H9 (cell line): ENCODE data around the gene ELF2. TPM values are rescaled to one million over a fixed set of nuclear protein-coding genes. Genes with fewer than 3 reads are reported as not detected.
A peak's percentile ranks its signal among the peaks of the same experiment; 100 is the strongest.

Experiments
- DNase-seq: peaks from one replicate; pipeline ENCODE4 v3.0.0-alpha.2; 2017
- H2AFZ ChIP-seq: one replicate; pipeline ENCODE4 v1.6.1; 2013; ENCODE audit warnings: mild to moderate bottlenecking, low read length, control low read depth, moderate library complexity
- H2AK5ac ChIP-seq: 2 replicates; pipeline ENCODE4 v1.6.1; 2013; ENCODE audit warnings: low read length, control low read depth, mixed read lengths; ENCODE audit not compliant: insufficient read length
- H2BK120ac ChIP-seq: one replicate; pipeline ENCODE4 v1.6.1; 2013; ENCODE audit warnings: low read depth, mild to moderate bottlenecking, low read length, control low read depth, inconsistent platforms; ENCODE audit not compliant: poor library complexity, severe bottlenecking
- H2BK12ac ChIP-seq: 2 replicates; pipeline ENCODE4 v1.6.1; 2013; ENCODE audit warnings: low read length, control low read depth, mixed read lengths, low read depth; ENCODE audit not compliant: insufficient read length
- H2BK15ac ChIP-seq: 2 replicates; pipeline ENCODE4 v1.6.1; 2013; ENCODE audit warnings: low read depth, low read length, control low read depth
- H2BK20ac ChIP-seq: one replicate; pipeline ENCODE4 v1.6.1; 2013; ENCODE audit warnings: low read depth, mild to moderate bottlenecking, low read length, control low read depth, inconsistent platforms; ENCODE audit not compliant: poor library complexity, severe bottlenecking
- H2BK5ac ChIP-seq: 2 replicates; pipeline ENCODE4 v1.6.1; 2013; ENCODE audit warnings: low read length, control low read depth, mixed read lengths; ENCODE audit not compliant: insufficient read length
- H3K14ac ChIP-seq: 2 replicates; pipeline ENCODE4 v1.6.1; 2013; ENCODE audit warnings: low read length, control low read depth; ENCODE audit not compliant: insufficient read depth
- H3K18ac ChIP-seq: 2 replicates; pipeline ENCODE4 v1.6.1; 2013; ENCODE audit warnings: low read depth, mild to moderate bottlenecking, mixed read lengths, low read length, control low read depth; ENCODE audit not compliant: insufficient read length
- H3K23ac ChIP-seq: 2 replicates; pipeline ENCODE4 v1.6.1; 2013; ENCODE audit warnings: low read length, control low read depth, mixed read lengths, low read depth; ENCODE audit not compliant: insufficient read length
- H3K23me2 ChIP-seq: 2 replicates; pipeline ENCODE4 v1.6.1; 2013; ENCODE audit warnings: low read depth, mild to moderate bottlenecking, mixed read lengths, low read length, control low read depth; ENCODE audit not compliant: insufficient read length, poor library complexity, severe bottlenecking
- H3K27ac ChIP-seq: 2 replicates; pipeline ENCODE4 v1.5.1; 2013; ENCODE audit warnings: low read length, control low read depth, mixed read lengths, low read depth; ENCODE audit not compliant: insufficient read length
- H3K27me3 ChIP-seq: 2 replicates; pipeline ENCODE4 v1.6.1; 2013; ENCODE audit warnings: low read length, control low read depth, inconsistent platforms; ENCODE audit not compliant: insufficient read depth
- H3K4ac ChIP-seq: 2 replicates; pipeline ENCODE4 v1.6.1; 2013; ENCODE audit warnings: low read depth, mild to moderate bottlenecking, control low read depth, inconsistent platforms, low read length, moderate library complexity
- H3K4me1 ChIP-seq: 2 replicates; pipeline ENCODE4 v1.6.1; 2013; ENCODE audit warnings: low read length, control low read depth, inconsistent platforms; ENCODE audit not compliant: insufficient read depth
- H3K4me2 ChIP-seq: 2 replicates; pipeline ENCODE4 v1.6.1; 2013; ENCODE audit warnings: low read length, control low read depth, mixed read lengths; ENCODE audit not compliant: insufficient read length, insufficient read depth
- H3K56ac ChIP-seq: 2 replicates; pipeline ENCODE4 v1.6.1; 2013; ENCODE audit warnings: low read depth, mild to moderate bottlenecking, mixed read lengths, low read length, control low read depth; ENCODE audit not compliant: insufficient read length
- H3K79me1 ChIP-seq: 2 replicates; pipeline ENCODE4 v1.6.1; 2013; ENCODE audit warnings: low read depth, mild to moderate bottlenecking, moderate library complexity, low read length, control low read depth, inconsistent platforms; ENCODE audit not compliant: insufficient read depth, poor library complexity, severe bottlenecking
- H3K79me2 ChIP-seq: 2 replicates; pipeline ENCODE4 v1.6.1; 2013; ENCODE audit warnings: low read length, control low read depth, inconsistent platforms; ENCODE audit not compliant: insufficient read depth
- H3K9ac ChIP-seq: 2 replicates; pipeline ENCODE4 v1.6.1; 2013; ENCODE audit warnings: low read length, control low read depth, mixed read lengths; ENCODE audit not compliant: insufficient read length; ENCODE audit errors: extremely low read depth
- H3K9me3 ChIP-seq: one replicate; pipeline ENCODE4 v1.6.1; 2013; ENCODE audit warnings: low read depth, low read length, inconsistent platforms; ENCODE audit not compliant: control insufficient read depth
- H3T11ph ChIP-seq: one replicate; pipeline ENCODE4 v1.6.1; 2013; ENCODE audit warnings: mild to moderate bottlenecking, low read length, control low read depth, inconsistent platforms
- H4K20me1 ChIP-seq: one replicate; pipeline ENCODE4 v1.6.1; 2013; ENCODE audit not compliant: control insufficient read depth, insufficient read length, insufficient read depth
- H4K5ac ChIP-seq: 2 replicates; pipeline ENCODE4 v1.6.1; 2013; ENCODE audit warnings: low read depth, mild to moderate bottlenecking, mixed read lengths, low read length, control low read depth; ENCODE audit not compliant: insufficient read length
- H4K8ac ChIP-seq: replicated peaks from 2 replicates; pipeline ENCODE4 v1.6.1; 2013; ENCODE audit warnings: low read length, control low read depth, mixed read lengths, low read depth; ENCODE audit not compliant: insufficient read length
- H4K91ac ChIP-seq: 2 replicates; pipeline ENCODE4 v1.6.1; 2013; ENCODE audit warnings: low read depth, mild to moderate bottlenecking, moderate library complexity, mixed read lengths, low read length, control low read depth; ENCODE audit not compliant: insufficient read length
- H3K27ac Mint-ChIP-seq, 3 experiments: 2 replicates in 2 of 3; 3 replicates in 1 of 3; pipeline ENCODE4 v1.8.0; 2020 to 2021; ENCODE audit warnings: mixed read lengths in 3 of 3, mild to moderate bottlenecking in 1 of 3, moderate library complexity in 1 of 3
- H3K27me3 Mint-ChIP-seq: 2 replicates; pipeline ENCODE4 v1.8.0; 2021; ENCODE audit warnings: low read depth, mild to moderate bottlenecking, moderate library complexity, mixed read lengths
- H3K36me3 Mint-ChIP-seq, 3 experiments: 2 replicates in 2 of 3; 3 replicates in 1 of 3; pipeline ENCODE4 v1.8.0; 2020 to 2021; ENCODE audit warnings: low read depth in 3 of 3, mixed read lengths in 3 of 3; ENCODE audit not compliant: insufficient read depth in 1 of 3
- H3K4me1 Mint-ChIP-seq, 2 experiments: 2 replicates each; pipeline ENCODE4 v1.8.0; 2020; ENCODE audit warnings: mixed read lengths in 2 of 2
- H3K4me3 Mint-ChIP-seq, 2 experiments: 2 replicates in 1 of 2; 3 replicates in 1 of 2; pipeline ENCODE4 v1.8.0; 2020 to 2021; ENCODE audit warnings: mild to moderate bottlenecking in 2 of 2, mixed read lengths in 2 of 2, moderate library complexity in 1 of 2
- H3K9me3 Mint-ChIP-seq, 2 experiments: 2 replicates in 1 of 2; 3 replicates in 1 of 2; pipeline ENCODE4 v1.8.0; 2020; ENCODE audit warnings: mild to moderate bottlenecking in 2 of 2, mixed read lengths in 2 of 2, moderate library complexity in 1 of 2
- WGBS: extraction: QIAGEN DNeasy Blood & Tissue Kit; methylation state at CpG from one replicate; pipeline ENCODE4 v1.1.7; 2013; ENCODE audit warnings: missing lambda C conversion rate, low lambda C conversion rate, mixed read lengths; ENCODE audit not compliant: insufficient read length; ENCODE audit errors: extremely low coverage; 5-methylcytosine and 5-hydroxymethylcytosine counted together
- total RNA-seq: library from RNA; stranded (reverse); gene quantifications from 2 replicates; pipeline ENCODE4 v1.2.1, GENCODE V29; 2021
- TF ChIP-seq, protein P1 (sequence below): fragments of 200-600 bp; sonication (generic); conservative IDR thresholded peaks from 3 replicates; pipeline ENCODE4 v1.8.0; 2021; ENCODE audit warnings: antibody characterized with exemption, mild to moderate bottlenecking

The ELF2 gene
- total RNA-seq, 1 experiment from 2014 or later = 49.6 TPM

DNA sequence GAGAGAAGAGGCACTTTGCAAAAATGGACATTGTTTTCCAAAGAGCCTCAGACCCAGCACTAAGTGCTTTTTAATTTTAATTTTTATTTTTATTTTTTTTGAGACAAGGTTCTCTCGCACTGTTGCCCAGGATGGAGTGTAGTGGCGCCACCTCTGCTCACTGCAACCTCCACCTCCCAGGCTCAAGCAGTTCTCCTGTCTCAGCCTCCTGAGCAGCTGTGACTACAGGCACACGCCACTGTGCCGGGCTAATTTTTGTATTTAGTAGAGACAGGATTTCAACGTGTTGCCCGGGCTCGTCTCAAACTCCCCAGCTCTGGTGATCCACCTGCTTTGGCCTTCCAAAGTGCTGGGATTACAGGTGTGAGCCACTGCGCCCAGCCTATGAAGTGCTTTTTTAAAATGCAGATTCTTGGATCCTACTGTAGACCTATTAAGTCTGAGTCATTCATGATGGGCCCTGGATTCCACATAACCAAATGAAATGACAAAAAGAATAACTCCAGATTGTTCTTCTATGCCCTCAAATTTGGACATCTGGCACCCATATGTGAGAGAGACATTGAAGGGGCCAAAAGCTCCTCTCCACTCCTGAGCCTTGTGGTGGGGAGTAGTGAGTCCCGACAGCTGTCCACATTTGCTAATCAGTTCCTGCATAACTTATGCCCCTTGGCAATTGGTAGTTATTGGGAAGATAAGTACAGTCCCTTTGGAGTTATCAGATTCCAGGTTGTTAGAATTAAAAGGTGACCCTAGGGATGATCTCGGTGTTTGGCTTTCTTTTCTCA, 157.9 kb downstream of the ELF2 start:
- H3K4ac ChIP-seq = no peak overlapping the region
- H3K27me3 ChIP-seq = no peaks in the 10 kb centered on the region
- Mint-ChIP-seq H3K36me3 (peaks cover 9 to 24% (median 15%) of the 10 kb centered on the region in 3 experiments; a peak in 6 of 7 replicates), H3K4me3 (peak overlapping the region; percentile 8 to 53; a peak in 4 of 5 replicates), H3K27ac (peak overlapping the region in 2 of 3 experiments; percentile 20 to 55; a peak in 2 of 7 replicates), H3K27me3 (no peaks in the 10 kb centered on the region; the same call in 1 of the 2 replicates), H3K9me3 (no peaks in the 10 kb centered on the region; a peak in 1 of 5 replicates), H3K4me1 (peaks cover 59 to 61% of the 10 kb centered on the region in 2 experiments)
- H3K9ac ChIP-seq = peak overlapping the region; percentile 36
- peaks cover 50% of the 10 kb centered on the region; the same call in 1 of the 2 replicates for H3K79me2 ChIP-seq
- peaks cover 4% of the 10 kb centered on the region for H3K23me2 ChIP-seq
- H4K5ac ChIP-seq = no peak overlapping the region
- H3K4me1 ChIP-seq = peaks cover 8% of the 10 kb centered on the region; the same call in 1 of the 2 replicates
- H2AK5ac ChIP-seq = no peak overlapping the region
- no CpG with 5 or more reads among the region's 10 CpGs for WGBS
- H2AFZ ChIP-seq = no peak overlapping the region
- peaks cover 6% of the 10 kb centered on the region for H3K79me1 ChIP-seq
- H3K9me3 ChIP-seq = no peaks in the 10 kb centered on the region
- no peak overlapping the region for H2BK12ac ChIP-seq
- no peaks in the 10 kb centered on the region for H4K20me1 ChIP-seq
- TF ChIP-seq, protein P1, sequence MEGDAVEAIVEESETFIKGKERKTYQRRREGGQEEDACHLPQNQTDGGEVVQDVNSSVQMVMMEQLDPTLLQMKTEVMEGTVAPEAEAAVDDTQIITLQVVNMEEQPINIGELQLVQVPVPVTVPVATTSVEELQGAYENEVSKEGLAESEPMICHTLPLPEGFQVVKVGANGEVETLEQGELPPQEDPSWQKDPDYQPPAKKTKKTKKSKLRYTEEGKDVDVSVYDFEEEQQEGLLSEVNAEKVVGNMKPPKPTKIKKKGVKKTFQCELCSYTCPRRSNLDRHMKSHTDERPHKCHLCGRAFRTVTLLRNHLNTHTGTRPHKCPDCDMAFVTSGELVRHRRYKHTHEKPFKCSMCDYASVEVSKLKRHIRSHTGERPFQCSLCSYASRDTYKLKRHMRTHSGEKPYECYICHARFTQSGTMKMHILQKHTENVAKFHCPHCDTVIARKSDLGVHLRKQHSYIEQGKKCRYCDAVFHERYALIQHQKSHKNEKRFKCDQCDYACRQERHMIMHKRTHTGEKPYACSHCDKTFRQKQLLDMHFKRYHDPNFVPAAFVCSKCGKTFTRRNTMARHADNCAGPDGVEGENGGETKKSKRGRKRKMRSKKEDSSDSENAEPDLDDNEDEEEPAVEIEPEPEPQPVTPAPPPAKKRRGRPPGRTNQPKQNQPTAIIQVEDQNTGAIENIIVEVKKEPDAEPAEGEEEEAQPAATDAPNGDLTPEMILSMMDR = peak; percentile 29; the same call in 1 of the 3 replicates
- no peak overlapping the region for H2BK20ac ChIP-seq
- no peak overlapping the region for H4K8ac ChIP-seq
- no peak for DNase-seq
- H4K91ac ChIP-seq = no peak overlapping the region
- no peak overlapping the region for H3T11ph ChIP-seq
- H3K23ac ChIP-seq = no peak overlapping the region
- no peak overlapping the region for H2BK15ac ChIP-seq
- H2BK120ac ChIP-seq = no peak overlapping the region
- H3K4me2 ChIP-seq = peak overlapping the region; percentile 47
- no peak overlapping the region for H2BK5ac ChIP-seq
- H3K14ac ChIP-seq = no peak overlapping the region
- H3K18ac ChIP-seq = no peak overlapping the region
- no peak overlapping the region for H3K56ac ChIP-seq
- no peak overlapping the region for H3K27ac ChIP-seq
